ENCODE data around the gene FBLN2.

GRCh38 chr3:13659221-13659969, 110.5 kb downstream of the FBLN2 start:
- TF ChIP-seq CTCF (IDR thresholded peaks at IDR 0.05), result no peak
- no peak for TF ChIP-seq POLR2AphosphoS5 (IDR thresholded peaks at IDR 0.05)
- no peak for TF ChIP-seq POLR2A (IDR thresholded peaks at IDR 0.05)
- no peak for TF ChIP-seq EP300 (IDR thresholded peaks at IDR 0.05)
